CD4-positive, alpha-beta T cell treated with Interleukin-15 for 1 hour (primary cell): Measurements from ENCODE around the gene GNAI3.

Source experiments
- DNase-seq: peaks from one replicate; pipeline ENCODE4 v3.0.0-alpha.2; 2020

Gene GNAI3

GRCh38 chr1:109625601-109626560 lies 77.5 kb downstream of the GNAI3 start:
- no peak for DNase-seq

- DNase-seq: no peak
These were observed 78.4 kb downstream of the GNAI3 start for GRCh38 chr1:109626682-109627408.

GRCh38 chr1:109627692-109628399 lies 79.4 kb downstream of the GNAI3 start:
- no peak for DNase-seq

GRCh38 chr1:109628540-109629321 lies 80.3 kb downstream of the GNAI3 start:
- DNase-seq: no peak

- no peak for DNase-seq
These were observed 81.1 kb downstream of the GNAI3 start for GRCh38 chr1:109629372-109630030.

GRCh38 chr1:109630081-109630897 lies 81.9 kb downstream of the GNAI3 start:
- DNase-seq: no peak

- no peak for DNase-seq
These were observed 82.6 kb downstream of the GNAI3 start for GRCh38 chr1:109630898-109631512.

GRCh38 chr1:109631513-109632505 lies 83.4 kb downstream of the GNAI3 start:
- DNase-seq: no peak

GRCh38 chr1:109632671-109633346 lies 84.4 kb downstream of the GNAI3 start:
- no peak for DNase-seq

- no peak for DNase-seq
These were observed 85.9 kb downstream of the GNAI3 start for GRCh38 chr1:109634292-109634691.

GRCh38 chr1:109634771-109635750 lies 86.6 kb downstream of the GNAI3 start:
- DNase-seq: no peak

- DNase-seq: no peak
These were observed 87.4 kb downstream of the GNAI3 start for GRCh38 chr1:109635862-109636200.

- no peak for DNase-seq
These were observed 88.0 kb downstream of the GNAI3 start for GRCh38 chr1:109636201-109636952.

GRCh38 chr1:109637446-109637845 lies 89.0 kb downstream of the GNAI3 start:
- DNase-seq: no peak

- no peak for DNase-seq
These were observed 90.8 kb downstream of the GNAI3 start for GRCh38 chr1:109639063-109639840.

- no peak for DNase-seq
These were observed 91.4 kb downstream of the GNAI3 start for GRCh38 chr1:109639841-109640184.
